HFFc6 (cell line): Measurements from ENCODE around the gene FBXO47. TPM values are rescaled to one million over a fixed set of nuclear protein-coding genes. Genes with fewer than 3 reads are reported as not detected.

Source experiments
- DNase-seq: peaks from one replicate; pipeline ENCODE4 v3.0.0-alpha.2; 2018
- H3K27ac Mint-ChIP-seq: 2 replicates; pipeline ENCODE4 v1.8.0; 2020; ENCODE audit warnings: mild to moderate bottlenecking, mixed read lengths
- H3K27me3 Mint-ChIP-seq: 2 replicates; pipeline ENCODE4 v1.8.0; 2021; ENCODE audit warnings: mild to moderate bottlenecking, moderate library complexity, mixed read lengths; ENCODE audit not compliant: insufficient read depth
- H3K36me3 Mint-ChIP-seq: 2 replicates; pipeline ENCODE4 v1.8.0; 2021; ENCODE audit warnings: low read depth, mixed read lengths
- H3K4me1 Mint-ChIP-seq: 2 replicates; pipeline ENCODE4 v1.8.0; 2020; ENCODE audit warnings: low read depth, mixed read lengths
- H3K4me3 Mint-ChIP-seq: 2 replicates; pipeline ENCODE4 v1.8.0; 2020; ENCODE audit warnings: mild to moderate bottlenecking, moderate library complexity, mixed read lengths
- H3K9me3 Mint-ChIP-seq: 2 replicates; pipeline ENCODE4 v1.8.0; 2020; ENCODE audit warnings: mild to moderate bottlenecking, mixed read lengths
- total RNA-seq, 6 experiments: library from RNA; stranded (reverse); fragmentation: NEBNext Ultra II Directional; extraction: Animal tissue kit (Norgen Biotek cat#: 25700); gene quantifications; 2 replicates in 1 of 6; 3 replicates in 5 of 6; pipeline ENCODE4 v1.2.3, GENCODE V29; 2021
- TF ChIP-seq, protein P1 (sequence below): fragments of 200-600 bp; sonication (generic); IDR thresholded peaks from 2 replicates; pipeline ENCODE4 v1.5.0; 2021; ENCODE audit warnings: antibody characterized with exemption, mild to moderate bottlenecking

The FBXO47 gene
- total RNA-seq, 6 experiments from 2014 or later = not detected

DNA sequence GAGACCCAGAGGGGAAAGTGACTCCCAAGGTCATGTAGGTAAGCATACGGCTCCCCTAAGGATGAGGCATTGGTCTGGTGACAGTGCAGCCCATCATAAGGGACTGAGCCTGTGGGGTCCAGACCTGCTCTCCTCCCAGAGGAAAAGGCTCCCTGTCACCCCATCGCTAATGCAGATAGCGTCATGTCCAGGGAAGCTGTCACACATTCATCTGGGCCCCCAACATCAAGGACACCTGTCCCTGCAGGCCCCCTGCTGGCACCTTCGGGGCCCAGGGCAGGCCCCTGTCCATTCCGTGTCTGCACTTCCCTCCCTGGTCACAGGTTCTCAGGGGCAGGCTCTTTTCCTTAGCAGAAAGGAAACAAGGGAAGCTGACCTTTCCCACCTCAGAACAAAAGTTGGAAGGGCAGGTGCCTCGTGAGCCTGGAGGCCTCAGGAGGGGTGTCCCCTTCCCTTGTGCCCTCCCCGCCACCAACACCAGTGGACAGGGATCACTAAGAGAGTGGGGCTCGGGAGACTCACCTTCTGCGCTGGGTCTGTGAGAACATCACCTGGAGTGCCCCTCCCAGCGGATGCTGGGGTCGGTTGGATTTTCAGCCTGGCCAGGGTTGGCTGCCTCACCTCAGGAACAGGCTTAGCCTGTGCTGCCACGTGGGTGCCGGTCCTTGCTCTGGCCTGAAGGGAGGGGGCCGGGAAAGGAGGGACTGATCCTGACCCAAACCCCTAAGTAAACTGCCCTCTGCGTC is 59.1 kb downstream of the FBXO47 start:
- Mint-ChIP-seq H3K4me3 (no peak overlapping the region), H3K4me1 (peaks cover 38% of the 10 kb centered on the region), H3K27me3 (peaks cover 6% of the 10 kb centered on the region), H3K9me3 (no peaks in the 10 kb centered on the region), H3K36me3 (peaks cover 40% of the 10 kb centered on the region), H3K27ac (no peak overlapping the region)
- no peak for DNase-seq
- TF ChIP-seq, protein P1, sequence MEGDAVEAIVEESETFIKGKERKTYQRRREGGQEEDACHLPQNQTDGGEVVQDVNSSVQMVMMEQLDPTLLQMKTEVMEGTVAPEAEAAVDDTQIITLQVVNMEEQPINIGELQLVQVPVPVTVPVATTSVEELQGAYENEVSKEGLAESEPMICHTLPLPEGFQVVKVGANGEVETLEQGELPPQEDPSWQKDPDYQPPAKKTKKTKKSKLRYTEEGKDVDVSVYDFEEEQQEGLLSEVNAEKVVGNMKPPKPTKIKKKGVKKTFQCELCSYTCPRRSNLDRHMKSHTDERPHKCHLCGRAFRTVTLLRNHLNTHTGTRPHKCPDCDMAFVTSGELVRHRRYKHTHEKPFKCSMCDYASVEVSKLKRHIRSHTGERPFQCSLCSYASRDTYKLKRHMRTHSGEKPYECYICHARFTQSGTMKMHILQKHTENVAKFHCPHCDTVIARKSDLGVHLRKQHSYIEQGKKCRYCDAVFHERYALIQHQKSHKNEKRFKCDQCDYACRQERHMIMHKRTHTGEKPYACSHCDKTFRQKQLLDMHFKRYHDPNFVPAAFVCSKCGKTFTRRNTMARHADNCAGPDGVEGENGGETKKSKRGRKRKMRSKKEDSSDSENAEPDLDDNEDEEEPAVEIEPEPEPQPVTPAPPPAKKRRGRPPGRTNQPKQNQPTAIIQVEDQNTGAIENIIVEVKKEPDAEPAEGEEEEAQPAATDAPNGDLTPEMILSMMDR = no peak

DNA sequence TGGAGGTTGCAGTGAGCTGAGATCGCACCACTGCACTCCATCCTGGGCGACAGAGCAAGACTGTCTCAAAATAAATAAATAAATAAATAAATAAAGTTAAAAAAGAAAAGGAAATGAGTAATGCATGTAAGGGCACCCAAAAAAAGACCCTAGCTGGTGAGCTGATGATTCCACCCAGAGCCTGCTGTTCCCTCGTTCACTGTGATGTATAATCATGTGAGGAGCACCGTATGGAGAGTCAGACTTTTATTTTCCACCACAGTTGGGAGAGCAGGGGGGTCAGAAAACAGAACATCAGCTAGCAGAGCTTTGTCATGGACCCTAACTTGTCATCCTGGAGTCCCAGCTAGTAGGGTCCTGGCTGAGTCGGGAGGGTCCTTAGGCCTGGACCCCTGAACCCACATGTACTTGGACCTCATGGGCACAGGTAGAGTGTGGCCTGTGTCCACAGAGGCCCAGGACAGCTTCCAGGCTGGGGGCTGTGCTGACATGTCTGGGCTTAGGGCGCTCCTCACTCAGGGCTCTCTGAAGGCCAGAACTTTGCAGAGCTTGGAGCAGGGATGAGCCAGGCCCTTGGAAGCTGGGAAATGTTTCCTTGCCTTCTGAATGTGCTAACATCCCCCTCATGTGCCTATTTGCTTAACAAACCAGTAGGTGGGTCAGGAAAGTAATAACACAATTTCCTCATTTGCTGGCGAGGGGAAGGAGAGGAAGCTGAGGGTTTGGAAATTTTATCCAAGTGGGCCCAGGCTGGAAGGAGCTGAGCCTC is 60.6 kb downstream of the FBXO47 start:
- Mint-ChIP-seq H3K9me3 (no peaks in the 10 kb centered on the region), H3K4me1 (peaks cover 37% of the 10 kb centered on the region), H3K36me3 (peaks cover 44% of the 10 kb centered on the region), H3K4me3 (no peak overlapping the region), H3K27ac (peak overlapping the region; percentile 52), H3K27me3 (peaks cover 4% of the 10 kb centered on the region)
- TF ChIP-seq, protein P1 = no peak
- no peak for DNase-seq

DNA sequence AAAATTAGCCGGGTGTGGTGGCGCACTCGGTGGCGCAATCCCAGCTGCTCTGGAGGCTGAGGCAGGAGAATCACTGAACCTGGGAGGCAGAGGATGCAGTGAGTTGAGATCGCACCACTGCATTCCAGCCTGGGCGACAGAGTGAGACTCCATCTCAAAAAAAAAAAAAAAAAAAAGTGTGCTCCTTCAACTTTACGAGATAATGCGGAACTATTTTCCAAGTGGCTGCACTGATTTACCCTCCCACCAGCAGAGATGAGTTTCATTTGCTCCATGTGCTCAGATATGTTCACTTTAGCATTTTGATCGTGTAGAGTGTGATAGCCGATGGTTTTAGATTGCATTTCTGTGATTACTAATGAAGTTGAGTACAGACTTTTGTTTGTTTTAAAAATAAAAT is 61.8 kb downstream of the FBXO47 start:
- TF ChIP-seq, protein P1 = no peak
- Mint-ChIP-seq H3K27ac (peak overlapping the region; percentile 33), H3K36me3 (peaks cover 44% of the 10 kb centered on the region), H3K4me1 (peaks cover 48% of the 10 kb centered on the region), H3K4me3 (no peak overlapping the region), H3K9me3 (no peaks in the 10 kb centered on the region), H3K27me3 (no peaks in the 10 kb centered on the region; the same call in none of the 2 replicates)
- DNase-seq = no peak

DNA sequence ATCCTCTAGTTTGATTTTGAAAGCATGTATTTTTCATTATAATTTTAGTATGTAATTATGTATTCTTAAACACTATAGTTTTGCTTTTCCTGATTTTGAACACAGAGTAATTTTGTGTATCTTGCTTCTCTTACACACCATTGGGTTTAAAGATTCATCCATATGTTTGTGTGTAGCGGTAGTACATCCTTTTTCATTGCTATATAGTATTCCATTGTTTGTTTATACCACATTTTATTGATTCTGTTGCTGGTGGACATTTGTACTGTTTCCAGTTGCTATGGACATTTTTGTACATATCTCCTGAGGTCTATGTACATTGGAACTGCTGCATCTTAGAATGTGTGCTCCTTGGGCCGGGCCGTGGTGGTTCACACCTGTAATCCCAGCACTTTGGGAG is 62.3 kb downstream of the FBXO47 start:
- H3K36me3 Mint-ChIP-seq = peaks cover 40% of the 10 kb centered on the region
- H3K27me3 Mint-ChIP-seq = no peaks in the 10 kb centered on the region; the same call in none of the 2 replicates
- no peak overlapping the region for H3K4me3 Mint-ChIP-seq
- TF ChIP-seq, protein P1 = no peak
- H3K4me1 Mint-ChIP-seq = peaks cover 48% of the 10 kb centered on the region
- no peaks in the 10 kb centered on the region for H3K9me3 Mint-ChIP-seq
- DNase-seq = no peak
- peak overlapping the region; percentile 33; the same call in 1 of the 2 replicates for H3K27ac Mint-ChIP-seq

DNA sequence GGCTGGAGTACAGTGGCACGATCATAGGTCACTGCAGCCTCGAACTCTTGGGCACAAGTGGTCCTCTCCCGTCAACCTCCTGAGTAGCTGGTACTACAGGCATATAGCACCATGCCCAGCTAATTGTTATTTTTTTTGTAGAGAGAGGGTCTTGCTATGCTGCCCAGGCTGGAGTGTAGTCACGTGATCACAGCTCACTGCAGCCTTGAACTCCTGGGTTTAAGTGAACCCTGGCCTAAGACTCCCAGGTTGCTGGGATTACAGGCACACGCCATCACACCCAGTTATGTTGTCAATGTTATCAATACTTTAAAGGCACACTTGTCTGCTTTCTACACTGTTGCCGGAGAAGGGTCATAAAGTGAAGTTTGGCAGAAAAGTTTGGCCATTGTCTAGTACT is 63.8 kb downstream of the FBXO47 start:
- no peak overlapping the region for H3K4me3 Mint-ChIP-seq
- H3K4me1 Mint-ChIP-seq = peaks cover 62% of the 10 kb centered on the region
- H3K9me3 Mint-ChIP-seq = no peaks in the 10 kb centered on the region
- H3K27me3 Mint-ChIP-seq = peaks cover 7% of the 10 kb centered on the region
- no peak for DNase-seq
- TF ChIP-seq, protein P1 = no peak
- peaks cover 48% of the 10 kb centered on the region for H3K36me3 Mint-ChIP-seq
- H3K27ac Mint-ChIP-seq = 0 out of 2 replicates have a peak overlapping the region, but pooled peaks have one; percentile 24
